Measurements from ENCODE around the gene HDAC11. TPM values are rescaled to one million over a fixed set of nuclear protein-coding genes. Genes with fewer than 3 reads are reported as not detected.

The HDAC11 gene
- total RNA-seq, 1 experiment from 2014 or later = 7.0 TPM

GRCh38 chr3:13549623-13550422 lies 69.7 kb downstream of the HDAC11 start:
- DNase-seq = no peak
- H3K27me3 Mint-ChIP-seq (ENCODE audit: low read depth) = peaks cover 38% of the 10 kb centered on the region
- Histone ChIP-seq H4K91ac (ENCODE audit: insufficient read length, low read depth, low read length) (no peak overlapping the region), H3K4me1 (ENCODE audit: insufficient read depth, low read length) (no peaks in the 10 kb centered on the region; the same call in 1 of the 2 replicates), H3K18ac (ENCODE audit: insufficient read length, low read depth, low read length) (no peak overlapping the region), H2BK20ac (ENCODE audit: low read depth, low read length, poor library complexity, severe bottlenecking) (no peak overlapping the region), H4K8ac (replicated peaks; ENCODE audit: insufficient read length, low read depth, low read length) (no peak overlapping the region), H3K27me3 (ENCODE audit: insufficient read depth, low read length) (no peaks in the 10 kb centered on the region; the same call in 1 of the 2 replicates), H3K27ac (ENCODE audit: insufficient read length, low read depth, low read length) (no peak overlapping the region), H3K9me3 (ENCODE audit: control insufficient read depth, low read depth, low read length) (no peaks in the 10 kb centered on the region), H3T11ph (ENCODE audit: low read length) (no peak overlapping the region), H2BK120ac (ENCODE audit: low read depth, low read length, poor library complexity, severe bottlenecking) (no peak overlapping the region), H3K23ac (ENCODE audit: insufficient read length, low read depth, low read length) (no peak overlapping the region), H2BK15ac (ENCODE audit: low read depth, low read length) (no peak overlapping the region), H4K20me1 (ENCODE audit: control insufficient read depth, insufficient read depth, insufficient read length) (no peaks in the 10 kb centered on the region), H4K5ac (ENCODE audit: insufficient read length, low read depth, low read length) (no peak overlapping the region), H3K9ac (ENCODE audit: extremely low read depth, insufficient read length, low read length) (no peak overlapping the region), H2AK5ac (ENCODE audit: insufficient read length, low read length) (no peak overlapping the region), H3K23me2 (ENCODE audit: insufficient read length, low read depth, low read length, poor library complexity, severe bottlenecking) (no peaks in the 10 kb centered on the region), H3K4ac (ENCODE audit: low read depth, low read length) (no peak overlapping the region), H3K14ac (ENCODE audit: insufficient read depth, low read length) (no peak overlapping the region), H3K79me1 (ENCODE audit: insufficient read depth, low read depth, low read length, poor library complexity, severe bottlenecking) (no peaks in the 10 kb centered on the region), H2BK12ac (ENCODE audit: insufficient read length, low read depth, low read length) (no peak overlapping the region), H3K79me2 (ENCODE audit: insufficient read depth, low read length) (no peaks in the 10 kb centered on the region), H3K56ac (ENCODE audit: insufficient read length, low read depth, low read length) (no peak overlapping the region), H2BK5ac (ENCODE audit: insufficient read length, low read length) (no peak overlapping the region), H2AFZ (ENCODE audit: low read length) (no peak overlapping the region), H3K4me2 (ENCODE audit: insufficient read depth, insufficient read length, low read length) (no peak overlapping the region)
- no peaks in the 10 kb centered on the region for H3K9me3 Mint-ChIP-seq
- no peaks in the 10 kb centered on the region for H3K36me3 Mint-ChIP-seq (ENCODE audit: insufficient read depth in 1 of 3, low read depth in 3 of 3)
- no peak overlapping the region for H3K27ac Mint-ChIP-seq
- TF ChIP-seq CTCF (conservative IDR thresholded peaks at IDR 0.05) = no peak
- peak overlapping the region; percentile 51 to 79 for H3K4me3 Mint-ChIP-seq
- no CpG with 5 or more reads among the region's 18 CpGs for WGBS (ENCODE audit: extremely low coverage, insufficient read length, low lambda C conversion rate)
- H3K4me1 Mint-ChIP-seq = peaks cover 22 to 51% of the 10 kb centered on the region in 2 experiments

Data from H9 (cell line).